A549 (cell line): ENCODE measurements around the gene TBCEL. TPM values are rescaled to one million over a fixed set of nuclear protein-coding genes. Genes with fewer than 3 reads are reported as not detected.
"Not testable (repeated sequence)": the region's sequence is repeated elsewhere in the genome, so short reads cannot be mapped to it uniquely, and the experiment has no call there.

Experiments used
- ATAC-seq, 2 experiments: fragments of 200-7000 bp in 1 of 2; fragments of >200 bp in 1 of 2; cut with Nextera tagmentation in 1 of 2; cut with Tn5 transposase in 1 of 2; 3 replicates each; pipeline versions ENCODE4 v1.8.0 to v1.9.1; 2018 to 2020; ENCODE audit warnings: mild to moderate bottlenecking in 1 of 2, moderate library complexity in 1 of 2
- CTCF ChIA-PET: fragments of 300-600 bp; sonication (Branson Sonifier 250); formaldehyde crosslinking; extraction: SDS; loops from one replicate; lab custom pipeline; 2021; ENCODE audit warnings: antibody characterized with exemption, inconsistent platforms; lab: Yijun Ruan, JAX
- POLR2A ChIA-PET: fragments of 350-600 bp; formaldehyde crosslinking; extraction: SDS; loops from one replicate; lab custom pipeline; 2021; ENCODE audit warnings: antibody characterized with exemption, inconsistent platforms; lab: Yijun Ruan, JAX
- DNase-seq, 2 experiments: peaks; one replicate each; pipeline versions ENCODE4 v3.0.0 to v3.0.0-alpha.2; 2011 to 2016; ENCODE audit warnings: low read depth in 1 of 2, low spot score in 1 of 2
- FAIRE-seq: peaks from 2 replicates; lab custom pipeline; 2011; peaks lifted over from hg19 to GRCh38; lab: Jason Lieb, UNC
- H3K27ac ChIP-seq, 2 experiments: fragments of >200 bp; sonication (Bioruptor Twin); formaldehyde crosslinking; 3 replicates each; pipeline ENCODE4 v1.5.1; 2016 to 2017
- H3K4me1 ChIP-seq: fragments of >200 bp; sonication (Bioruptor Twin); formaldehyde crosslinking; 3 replicates; pipeline ENCODE4 v1.6.1; 2016
- H3K4me2 ChIP-seq: fragments of >200 bp; sonication (Bioruptor Twin); formaldehyde crosslinking; 3 replicates; pipeline ENCODE4 v1.6.1; 2016
- H3K4me3 ChIP-seq: fragments of >200 bp; sonication (Bioruptor Twin); formaldehyde crosslinking; 3 replicates; pipeline ENCODE4 v1.5.1; 2016
- H3K9me3 ChIP-seq: fragments of >200 bp; sonication (Bioruptor Twin); formaldehyde crosslinking; 3 replicates; pipeline ENCODE4 v1.6.1; 2016
- BHLHE40 ChIP-seq: IDR thresholded peaks from 2 replicates; pipeline ENCODE4 v1.6.1; 2012; ENCODE audit warnings: low read depth, low read length, inconsistent platforms
- CBX2 ChIP-seq: fragments of 200-600 bp; sonication (generic); IDR thresholded peaks from 2 replicates; pipeline ENCODE4 v1.6.1; 2016; ENCODE audit warnings: low read depth, mild to moderate bottlenecking, borderline replicate concordance
- E2F6 ChIP-seq: IDR thresholded peaks from 2 replicates; pipeline ENCODE4 v1.6.1; 2012; ENCODE audit warnings: low read depth, borderline replicate concordance
- ELK1 ChIP-seq: fragments of 150-350 bp; IDR thresholded peaks from 2 replicates; pipeline ENCODE4 v1.6.1; 2014; ENCODE audit warnings: low read depth, mild to moderate bottlenecking, low read length
- FOSL2 ChIP-seq, 2 experiments: fragments of 450-650 bp in 1 of 2; fragments of >200 bp in 1 of 2; sonication (Bioruptor Twin) in 1 of 2; formaldehyde crosslinking; IDR thresholded peaks; 2 replicates each; pipeline versions ENCODE4 v1.5.0 to v1.6.1; 2016 to 2020; ENCODE audit warnings: mild to moderate bottlenecking in 1 of 2, moderate library complexity in 1 of 2
- HEYL ChIP-seq: fragments of 250-450 bp; sonication (Bioruptor Pico); IDR thresholded peaks from 2 replicates; pipeline ENCODE4 v1.8.0; 2021; ENCODE audit warnings: mild to moderate bottlenecking, moderate library complexity
- HMGXB4 ChIP-seq: fragments of 250-450 bp; sonication (Bioruptor Pico); IDR thresholded peaks from 2 replicates; pipeline ENCODE4 v1.5.0; 2021; ENCODE audit warnings: mild to moderate bottlenecking, moderate library complexity, borderline replicate concordance
- HOXB13 ChIP-seq: fragments of 250-450 bp; sonication (Bioruptor Pico); IDR thresholded peaks from 2 replicates; pipeline ENCODE4 v1.5.0; 2020; ENCODE audit warnings: low read depth, mild to moderate bottlenecking, moderate library complexity
- JUNB ChIP-seq: fragments of >200 bp; sonication (Bioruptor Twin); formaldehyde crosslinking; IDR thresholded peaks from 2 replicates; pipeline ENCODE4 v1.6.1; 2016
- KDM1A ChIP-seq: fragments of 200-600 bp; sonication (generic); IDR thresholded peaks from 2 replicates; pipeline ENCODE4 v1.6.1; 2016; ENCODE audit warnings: low read depth, mild to moderate bottlenecking
- MAZ ChIP-seq: fragments of 150-350 bp; IDR thresholded peaks from 2 replicates; pipeline ENCODE4 v1.6.1; 2014; ENCODE audit warnings: antibody characterized with exemption, low read depth, low read length, borderline replicate concordance
- PBX3 ChIP-seq: IDR thresholded peaks from 2 replicates; pipeline ENCODE4 v1.6.1; 2012
- REST ChIP-seq: fragments of 200-600 bp; sonication (generic); IDR thresholded peaks from 2 replicates; pipeline ENCODE4 v1.6.1; 2016; ENCODE audit warnings: antibody characterized with exemption, mild to moderate bottlenecking, moderate library complexity
- RFX5 ChIP-seq: fragments of 450-650 bp; IDR thresholded peaks from 2 replicates; pipeline ENCODE4 v1.7.1; 2014; ENCODE audit warnings: antibody characterized with exemption, mild to moderate bottlenecking, moderate library complexity
- SMC3 ChIP-seq: fragments of >200 bp; sonication (Bioruptor Twin); formaldehyde crosslinking; IDR thresholded peaks from 3 replicates; pipeline ENCODE4 v1.6.1; 2018; ENCODE audit warnings: inconsistent platforms
- SREBF2 ChIP-seq: fragments of 450-650 bp; IDR thresholded peaks from 2 replicates; pipeline ENCODE4 v1.6.1; 2014; ENCODE audit warnings: mild to moderate bottlenecking, moderate library complexity
- WGBS: methylation state at CpG from one replicate; pipeline ENCODE4 v1.1.6; 2017; ENCODE audit errors: missing lambda C conversion rate; 5-methylcytosine and 5-hydroxymethylcytosine counted together
- polyA plus RNA-seq, 4 experiments: library from polyadenylated mRNA; depleted of rRNA in 3 of 4; stranded (reverse); fragments of >200 nt; fragmentation: RNase III in 1 of 4; extraction: RNeasy Plus Mini Kit Qiagen cat#74134 plus additional on column Dnase treatment in 1 of 4; gene quantifications; 2 replicates in 3 of 4; 3 replicates in 1 of 4; pipeline ENCODE4 v1.2.3, GENCODE V29; 2011 to 2017
- TF ChIP-seq, protein P1 (sequence below): fragments of 450-650 bp; IDR thresholded peaks from 2 replicates; pipeline ENCODE4 v1.6.1; 2014; ENCODE audit warnings: antibody characterized with exemption
- TF ChIP-seq, protein P2 (sequence below): fragments of 250-450 bp; sonication (Bioruptor Pico); IDR thresholded peaks from 2 replicates; pipeline ENCODE4 v1.5.0; 2020; ENCODE audit warnings: low read depth, mild to moderate bottlenecking, moderate library complexity

Gene TBCEL
- polyA plus RNA-seq, 2 of the 4 experiments (the other 2 are of a cell fraction), result 5.9 to 11.9 TPM

DNA sequence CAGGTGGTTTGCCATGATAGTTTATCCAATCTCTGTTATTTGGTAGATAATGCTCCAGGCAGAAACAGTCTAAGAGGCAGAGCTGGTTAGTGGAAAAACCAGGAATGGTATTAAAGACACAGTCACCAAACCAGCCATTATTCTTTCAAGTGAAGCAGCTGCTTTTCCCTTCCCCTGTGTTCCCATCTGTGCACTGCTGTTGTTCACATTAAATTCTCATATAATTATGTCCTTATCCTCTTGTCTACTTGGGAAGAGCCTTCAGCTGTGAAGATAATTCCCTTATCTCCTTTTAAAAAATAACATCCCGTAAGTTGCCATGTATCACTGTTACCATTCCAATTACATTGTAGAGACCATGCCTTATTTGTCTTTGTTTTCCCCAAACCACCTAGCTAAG is 5.2 kb upstream of the TBCEL start (continued):
- TF ChIP-seq, protein P1, sequence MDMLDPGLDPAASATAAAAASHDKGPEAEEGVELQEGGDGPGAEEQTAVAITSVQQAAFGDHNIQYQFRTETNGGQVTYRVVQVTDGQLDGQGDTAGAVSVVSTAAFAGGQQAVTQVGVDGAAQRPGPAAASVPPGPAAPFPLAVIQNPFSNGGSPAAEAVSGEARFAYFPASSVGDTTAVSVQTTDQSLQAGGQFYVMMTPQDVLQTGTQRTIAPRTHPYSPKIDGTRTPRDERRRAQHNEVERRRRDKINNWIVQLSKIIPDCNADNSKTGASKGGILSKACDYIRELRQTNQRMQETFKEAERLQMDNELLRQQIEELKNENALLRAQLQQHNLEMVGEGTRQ, result no peak
- no peak for TF ChIP-seq JUNB

DNA sequence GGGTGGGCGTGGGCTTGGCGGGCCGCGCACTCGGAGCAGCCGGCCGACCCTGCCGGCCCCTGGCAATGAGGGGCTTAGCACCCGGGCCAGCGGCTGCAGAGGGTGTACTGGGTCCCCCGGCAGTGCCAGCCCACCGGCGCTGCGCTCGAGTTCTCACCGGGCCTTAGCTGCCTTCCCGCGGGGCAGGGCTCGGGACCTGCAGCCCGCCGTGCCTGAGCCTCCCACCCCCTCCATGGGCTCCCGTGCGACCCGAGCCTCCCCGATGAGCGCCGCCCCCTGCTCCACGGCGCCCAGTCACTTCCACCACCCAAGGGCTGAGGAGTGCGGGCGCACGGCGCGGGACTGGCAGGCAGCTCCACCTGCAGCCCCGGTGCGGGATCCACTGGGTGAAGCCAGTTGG is 2.2 kb upstream of the TBCEL start:
- POLR2A ChIA-PET, FAIRE-seq: not testable (repeated sequence)
- WGBS, result 98% methylated on average over 7 of the region's 36 CpGs

DNA sequence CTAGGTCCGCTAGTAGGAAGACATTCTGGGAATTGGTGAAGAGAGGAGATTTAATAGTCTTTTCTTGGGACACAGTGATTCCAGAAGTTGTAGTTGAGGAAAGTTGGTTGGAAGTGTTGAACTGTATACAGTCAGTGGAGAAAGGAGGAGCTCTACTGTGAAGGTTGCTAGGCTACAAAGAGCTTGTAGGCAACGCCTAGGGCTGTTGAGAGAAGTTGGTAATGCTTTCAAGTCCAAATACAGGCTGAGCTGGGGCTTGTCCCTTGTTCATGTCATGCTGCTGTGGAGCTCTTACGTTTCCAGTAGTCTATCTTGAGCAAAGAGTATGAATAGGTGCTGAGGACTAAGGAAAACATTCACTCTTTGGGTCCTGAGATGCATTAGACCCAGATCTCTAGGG is 1.1 kb downstream of the TBCEL start:
- Histone ChIP-seq H3K4me2 (peak overlapping the region; percentile 90), H3K9me3 (no peaks in the 10 kb centered on the region), H3K4me3 (peak overlapping the region; percentile 52), H3K27ac (no peak overlapping the region; a peak in 2 of 6 replicates), H3K4me1 (peaks cover 13% of the 10 kb centered on the region; the same call in 1 of the 3 replicates)
- ChIA-PET POLR2A (no interaction called here), CTCF (interaction anchor here (0.9 kb wide), 1 partner anchor 137 kb away, joined by 3 read pairs; no protein-coding TSS in a partner anchor)
- DNase-seq, result peak in 1 of 2 experiments; percentile 1
- peak in 1 of 2 experiments; percentile 24; a peak in 3 of 6 replicates for ATAC-seq
- FAIRE-seq, result no peak
- TF ChIP-seq FOSL2 (IDR thresholded peaks at IDR 0.05) (no peak), FOSL2 (CRISPR knock-in tag; IDR thresholded peaks at IDR 0.05) (no peak), SMC3 (no peak), CBX2 (no peak), ELK1 (no peak), HEYL (no peak), PBX3 (no peak), SREBF2 (no peak), HOXB13 (CRISPR knock-in tag) (no peak), JUNB (no peak)
- WGBS, result 74% methylated on average over 3 of the region's 3 CpGs

More for the DNA sequence above, 2.2 kb upstream of the TBCEL start:
- H3K4me2 ChIP-seq, H3K4me1 ChIP-seq, DNase-seq, ATAC-seq, H3K9me3 ChIP-seq, H3K4me3 ChIP-seq, H3K27ac ChIP-seq, CTCF ChIA-PET: not testable (repeated sequence)

- TF ChIP-seq E2F6 (no peak), RFX5 (no peak), MAZ (no peak), KDM1A (no peak), HOXB13 (CRISPR knock-in tag) (no peak), HMGXB4 (no peak), REST (no peak), BHLHE40 (no peak)
- TF ChIP-seq, protein P2, sequence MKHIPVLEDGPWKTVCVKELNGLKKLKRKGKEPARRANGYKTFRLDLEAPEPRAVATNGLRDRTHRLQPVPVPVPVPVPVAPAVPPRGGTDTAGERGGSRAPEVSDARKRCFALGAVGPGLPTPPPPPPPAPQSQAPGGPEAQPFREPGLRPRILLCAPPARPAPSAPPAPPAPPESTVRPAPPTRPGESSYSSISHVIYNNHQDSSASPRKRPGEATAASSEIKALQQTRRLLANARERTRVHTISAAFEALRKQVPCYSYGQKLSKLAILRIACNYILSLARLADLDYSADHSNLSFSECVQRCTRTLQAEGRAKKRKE, result no peak
- Histone ChIP-seq H3K4me1 (peaks cover 10% of the 10 kb centered on the region; the same call in 1 of the 3 replicates), H3K4me3 (no peak overlapping the region), H3K9me3 (no peaks in the 10 kb centered on the region), H3K27ac (no peak overlapping the region), H3K4me2 (no peak overlapping the region)
- FAIRE-seq (no peak), ATAC-seq (no peak), DNase-seq (no peak)
- ChIA-PET POLR2A (no interaction called here), CTCF (no interaction called here)
- 9% methylated on average over 2 of the region's 2 CpGs for WGBS
Measured at GRCh38 chr11:121029153-121029552, 5.3 kb downstream of the TBCEL start.
